Measurements from ENCODE around the gene PKLR.
"Not testable (repeated sequence)": the region's sequence is repeated elsewhere in the genome, so short reads cannot be mapped to it uniquely, and the experiment has no call there.

Gene PKLR

DNA sequence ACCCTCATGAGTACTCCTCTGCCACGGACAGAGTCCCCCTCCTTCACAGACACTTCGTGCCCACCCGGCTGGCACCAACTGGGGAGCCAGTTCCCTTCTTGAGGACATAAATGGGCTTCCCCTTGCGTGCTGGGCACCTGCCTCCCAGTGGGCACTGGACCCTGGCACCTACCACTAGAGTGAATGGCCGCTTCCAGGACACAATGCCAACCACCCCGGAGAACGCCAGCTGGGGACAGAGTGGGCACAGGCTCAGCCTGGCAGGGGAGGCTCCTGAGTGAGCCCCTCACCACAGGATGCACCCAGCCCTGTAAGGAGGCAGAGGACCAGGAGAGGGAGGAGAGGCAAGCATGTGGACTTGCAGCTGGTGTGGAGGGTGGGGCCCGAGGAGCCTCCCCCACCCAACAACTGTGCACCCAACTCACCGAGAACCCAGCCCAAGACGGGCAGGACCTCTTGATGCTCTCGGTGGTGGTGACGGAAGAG, 47.0 kb downstream of the PKLR start:
- DNase-seq = no peak

DNA sequence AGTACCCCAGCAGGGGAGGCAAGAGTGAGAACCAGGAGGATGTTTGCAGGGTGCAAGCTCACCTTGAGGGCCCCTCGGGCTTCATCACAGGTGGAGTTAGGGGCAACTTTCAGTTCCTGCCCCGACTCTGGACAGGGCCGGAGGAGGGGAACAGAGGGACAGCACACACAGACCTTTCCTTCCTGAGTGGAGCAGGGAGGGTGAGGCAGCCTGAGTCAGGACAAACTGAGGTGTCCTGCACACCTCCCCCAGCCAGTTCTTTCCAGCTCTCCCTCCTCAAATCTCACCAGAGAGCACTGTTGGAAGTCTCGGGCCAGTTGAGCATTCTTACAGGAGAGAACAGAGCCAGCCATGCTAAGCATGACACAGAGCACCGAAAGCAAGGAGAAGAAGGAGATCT, 47.4 kb downstream of the PKLR start:
- no peak for DNase-seq

DNA sequence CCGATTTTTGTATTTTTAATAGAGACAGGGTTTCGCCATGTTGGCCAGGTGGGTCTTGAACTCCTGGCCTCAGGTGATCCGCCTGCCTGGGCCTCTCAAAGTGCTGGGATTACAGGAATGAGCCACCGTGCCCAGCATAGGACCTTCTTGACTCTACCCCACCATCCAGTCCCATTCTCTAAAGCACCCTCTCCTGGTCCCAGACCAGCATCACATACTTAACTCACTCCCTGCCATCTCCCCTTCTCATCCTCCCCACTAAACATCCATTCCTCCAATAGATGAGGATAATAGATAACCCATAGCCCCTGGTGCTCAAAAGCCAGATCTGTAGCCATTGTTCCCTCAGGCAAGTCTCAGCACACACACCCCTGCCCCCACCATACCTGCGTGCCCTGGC, 48.0 kb downstream of the PKLR start:
- no peak for DNase-seq

DNA sequence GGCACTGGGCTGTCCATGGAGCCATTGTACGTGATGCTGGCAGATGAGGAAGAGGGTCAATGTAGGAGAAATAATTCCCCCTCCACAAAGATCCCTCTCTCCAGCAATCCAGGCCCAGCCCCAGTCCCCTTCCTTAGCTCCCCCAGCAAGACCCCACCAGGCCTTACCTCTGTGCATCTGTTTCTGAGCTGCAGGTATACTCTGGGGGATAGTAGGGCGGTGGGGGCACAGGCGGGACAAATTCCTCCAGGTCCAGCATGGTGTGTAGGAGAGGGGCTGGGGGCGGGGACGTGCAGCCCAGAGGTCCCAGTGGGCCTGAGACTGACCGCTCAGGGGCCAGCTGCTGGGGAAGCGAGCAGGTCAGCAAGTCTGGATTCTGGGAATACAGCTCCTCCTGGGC, 49.7 kb downstream of the PKLR start:
- DNase-seq = no peak

DNA sequence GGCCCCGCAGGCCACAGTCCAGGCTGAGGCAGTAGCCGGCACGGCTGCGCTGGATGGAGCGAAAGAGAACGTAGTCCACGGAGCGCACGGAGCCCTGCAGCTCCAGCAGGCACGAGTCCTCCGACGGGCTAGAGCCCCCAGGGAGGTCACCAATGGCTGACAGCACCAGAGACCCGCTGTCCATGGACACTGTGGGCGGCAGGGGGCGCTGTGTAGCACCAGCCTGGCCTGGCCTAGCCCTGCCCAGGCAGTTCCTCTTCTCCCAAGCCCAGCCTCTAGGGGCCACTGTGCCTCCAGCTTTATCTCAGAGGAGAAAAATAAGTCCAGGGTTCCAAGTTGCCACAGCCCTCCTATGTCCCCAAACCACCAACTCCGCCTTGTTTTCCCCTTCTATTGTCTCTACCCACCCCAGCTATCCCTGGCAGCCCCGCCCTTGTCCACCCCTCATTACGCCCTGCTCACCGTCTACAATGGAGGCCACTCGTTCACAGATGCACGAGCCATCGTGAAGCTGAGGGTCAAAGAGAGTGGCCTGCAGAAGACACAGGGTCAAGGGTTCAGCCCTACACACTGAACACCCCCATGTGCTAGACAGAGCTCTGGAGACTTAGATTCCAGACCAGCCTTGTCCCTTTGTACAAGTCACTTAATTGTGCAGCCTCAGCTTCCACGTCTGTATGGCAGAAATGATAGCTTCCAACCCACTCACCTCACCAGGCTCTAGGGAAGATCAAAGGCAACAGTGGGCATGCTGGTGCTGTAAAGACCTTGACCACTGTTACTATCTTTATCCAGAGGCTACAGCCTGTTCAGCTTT, 50.4 kb downstream of the PKLR start:
- DNase-seq = peak; percentile 98

DNA sequence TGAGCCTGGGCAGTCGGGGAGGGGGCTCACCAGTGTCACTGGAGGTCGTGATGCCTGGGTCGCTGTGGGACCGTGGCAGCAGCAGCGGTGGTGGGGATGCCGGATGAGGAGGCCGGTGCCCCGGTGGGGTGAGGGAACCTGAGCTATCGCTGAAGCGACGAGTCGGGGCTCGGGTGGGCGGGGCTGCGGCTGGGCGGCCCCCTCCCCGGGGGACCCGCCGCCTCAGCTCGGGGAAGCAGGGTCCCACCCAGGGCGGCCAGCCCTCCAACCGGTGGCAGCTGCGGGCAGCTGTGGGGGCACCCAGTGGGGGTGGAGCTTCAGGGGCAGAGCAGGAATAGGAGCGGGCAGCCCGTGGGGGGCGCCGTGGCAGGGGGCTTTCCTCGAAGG, 51.0 kb downstream of the PKLR start:
- no peak for DNase-seq

DNA sequence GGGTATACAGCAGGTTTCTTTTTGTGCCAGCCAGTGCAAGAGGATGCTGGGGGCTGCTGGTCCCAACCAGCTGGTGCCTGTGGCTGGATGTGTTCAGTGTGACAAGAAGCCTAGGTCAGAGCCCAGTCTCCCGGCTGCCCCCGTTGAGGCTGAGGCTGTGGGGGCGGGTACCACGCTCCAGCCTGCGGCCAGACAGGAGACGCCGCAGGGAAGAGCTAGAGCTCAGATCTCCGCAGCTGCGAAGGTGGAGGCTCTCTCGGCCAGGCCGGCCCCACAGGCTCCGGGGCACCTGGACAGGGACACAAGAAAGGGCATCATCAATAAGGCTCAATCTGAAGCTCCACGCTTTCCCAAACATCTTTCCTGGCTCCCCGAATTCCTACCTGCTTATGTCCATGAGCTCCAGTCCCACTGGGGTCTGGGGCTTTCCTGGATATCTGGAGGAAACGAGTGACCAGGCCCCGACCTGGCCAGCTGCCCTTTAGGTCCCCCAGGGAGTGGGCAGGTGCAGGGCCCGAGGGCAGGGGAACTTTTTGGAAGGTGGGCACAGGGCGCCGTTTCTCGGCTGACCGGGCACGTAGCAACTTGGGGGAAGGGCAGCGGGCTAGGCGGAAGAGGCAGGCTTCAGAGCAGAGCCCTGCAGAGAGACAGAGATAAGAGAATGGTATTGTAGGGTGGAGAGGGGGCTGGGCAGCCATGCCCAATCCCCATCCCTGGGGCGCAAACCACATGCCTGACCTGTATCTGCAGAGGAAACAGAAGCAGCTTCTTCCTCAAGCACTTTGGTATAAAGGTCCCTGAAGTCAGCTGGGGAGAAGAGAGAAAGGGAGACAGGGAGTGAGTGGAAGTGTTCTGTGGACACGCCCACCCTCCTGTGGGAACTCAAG, 53.3 kb downstream of the PKLR start:
- DNase-seq = no peak

DNA sequence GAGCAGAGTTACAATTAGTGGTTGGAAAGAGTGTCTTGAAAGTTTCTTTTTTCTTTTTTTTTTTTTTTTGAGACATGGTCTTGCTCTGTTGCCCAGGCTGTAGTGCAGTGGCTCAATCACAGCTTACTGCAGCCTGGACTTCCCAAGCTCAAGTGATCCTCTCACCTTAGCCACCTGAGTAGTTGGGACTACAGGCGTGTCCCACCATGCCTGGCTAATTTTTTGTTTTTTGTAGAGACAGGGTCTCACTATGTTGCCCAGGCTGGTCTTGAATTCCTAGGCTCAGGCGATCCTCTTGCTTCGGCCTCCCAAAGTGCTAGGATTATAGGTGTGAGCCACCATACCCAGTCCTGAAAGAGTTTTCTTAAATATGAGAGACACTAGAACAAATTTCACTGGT, 54.4 kb downstream of the PKLR start:
- not testable (repeated sequence) for DNase-seq

DNA sequence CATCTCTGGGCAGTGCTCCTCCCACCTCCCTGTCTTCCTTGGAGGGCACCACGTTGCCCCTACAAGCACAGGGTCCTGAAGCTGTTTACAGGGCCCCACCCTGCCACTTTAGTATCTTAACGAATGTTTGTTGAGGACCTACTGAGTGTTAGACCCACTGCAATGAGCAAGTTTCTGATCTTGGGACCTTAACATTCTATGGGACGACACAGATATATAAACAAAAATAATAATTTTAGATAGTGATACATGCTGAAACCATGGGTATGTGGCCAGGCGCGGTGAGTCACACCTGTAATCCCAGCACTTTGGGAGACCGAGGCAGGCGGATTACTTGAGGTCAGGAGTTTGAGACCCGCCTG, 56.1 kb downstream of the PKLR start:
- no peak for DNase-seq

DNA sequence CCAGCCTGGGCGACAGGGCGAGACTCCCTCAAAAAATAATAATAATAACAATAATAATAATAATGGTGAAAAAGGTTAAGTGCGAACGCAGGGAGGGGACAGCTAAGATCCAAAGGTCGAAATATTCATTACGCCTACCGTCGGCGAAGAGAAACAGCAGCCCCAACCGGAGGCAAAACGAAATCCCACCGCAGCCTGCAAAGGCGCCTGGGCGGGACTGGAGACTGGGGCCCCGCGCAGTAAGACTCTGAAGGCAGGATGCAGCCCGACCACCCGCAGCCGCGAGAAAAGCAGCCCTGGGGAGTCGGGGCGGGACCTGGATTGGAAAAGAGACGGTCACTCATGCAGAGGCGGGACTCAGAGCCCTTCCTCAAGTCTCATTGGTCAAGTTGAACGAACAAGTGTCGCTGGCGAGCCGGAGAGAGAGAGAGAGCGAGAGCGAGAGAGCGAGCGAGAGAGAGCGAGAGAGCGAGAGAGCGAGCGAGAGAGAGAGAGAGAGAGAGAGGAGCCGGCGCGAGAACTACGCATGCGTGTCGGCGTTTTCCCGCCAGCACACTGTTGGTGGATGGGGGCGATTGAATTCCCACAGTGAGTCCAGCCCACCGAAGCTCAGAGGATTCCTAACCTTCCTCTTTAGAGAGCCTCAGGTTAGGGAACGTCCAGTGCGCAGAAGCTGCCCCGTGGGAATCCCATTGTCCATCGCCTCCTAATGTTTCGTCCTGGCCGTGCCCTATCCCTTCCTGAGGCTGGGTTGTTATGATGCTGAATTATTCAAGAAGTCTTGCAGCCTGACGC, 56.7 kb downstream of the PKLR start:
- DNase-seq = peak; percentile 95

DNA sequence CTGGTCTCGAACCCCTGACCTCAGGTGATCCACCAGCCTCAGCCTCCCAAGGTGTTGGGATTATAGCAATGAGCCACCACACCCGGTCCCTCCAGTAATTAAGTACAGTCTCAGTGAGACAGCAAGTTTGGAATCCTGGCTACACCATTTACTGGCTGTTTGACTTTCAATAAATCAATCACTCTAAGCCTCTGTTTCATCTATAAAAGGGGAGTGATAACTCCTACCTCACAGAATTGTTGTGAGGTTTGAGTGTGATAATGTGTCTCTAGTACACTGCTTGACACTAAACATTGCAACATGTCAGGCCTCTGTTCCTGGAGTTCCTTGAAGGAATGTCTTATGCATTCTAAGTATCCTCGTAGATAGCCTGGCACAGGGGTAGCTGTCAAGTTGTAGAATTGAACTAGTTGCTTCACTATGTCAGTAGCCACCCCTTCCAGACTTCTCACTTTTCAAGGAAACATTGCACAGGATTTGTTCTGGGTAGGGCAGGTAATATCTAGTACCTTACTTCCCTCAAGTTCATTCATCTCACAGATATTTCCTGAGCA, 58.4 kb downstream of the PKLR start:
- DNase-seq = no peak

DNA sequence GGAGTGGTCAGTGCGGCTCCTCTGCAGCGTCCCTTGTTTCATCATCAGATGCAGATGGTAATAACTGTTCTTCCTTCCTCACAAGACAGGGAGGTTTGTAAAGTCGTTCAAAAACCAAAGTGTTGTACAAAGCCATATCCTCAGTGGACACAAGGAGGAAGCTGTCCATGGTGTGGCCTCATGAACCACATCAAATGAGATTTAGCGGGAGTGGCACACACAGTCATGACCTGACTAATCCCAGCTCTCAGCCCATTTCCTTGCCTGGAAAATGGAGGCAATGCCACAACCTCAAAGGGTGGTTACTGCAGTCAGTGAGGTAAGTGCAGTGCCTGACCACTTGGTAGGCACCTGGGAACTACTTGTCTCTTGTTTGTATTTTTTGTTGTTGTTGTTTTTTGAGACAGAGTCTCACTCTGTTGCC, 59.4 kb downstream of the PKLR start:
- no peak for DNase-seq

DNA sequence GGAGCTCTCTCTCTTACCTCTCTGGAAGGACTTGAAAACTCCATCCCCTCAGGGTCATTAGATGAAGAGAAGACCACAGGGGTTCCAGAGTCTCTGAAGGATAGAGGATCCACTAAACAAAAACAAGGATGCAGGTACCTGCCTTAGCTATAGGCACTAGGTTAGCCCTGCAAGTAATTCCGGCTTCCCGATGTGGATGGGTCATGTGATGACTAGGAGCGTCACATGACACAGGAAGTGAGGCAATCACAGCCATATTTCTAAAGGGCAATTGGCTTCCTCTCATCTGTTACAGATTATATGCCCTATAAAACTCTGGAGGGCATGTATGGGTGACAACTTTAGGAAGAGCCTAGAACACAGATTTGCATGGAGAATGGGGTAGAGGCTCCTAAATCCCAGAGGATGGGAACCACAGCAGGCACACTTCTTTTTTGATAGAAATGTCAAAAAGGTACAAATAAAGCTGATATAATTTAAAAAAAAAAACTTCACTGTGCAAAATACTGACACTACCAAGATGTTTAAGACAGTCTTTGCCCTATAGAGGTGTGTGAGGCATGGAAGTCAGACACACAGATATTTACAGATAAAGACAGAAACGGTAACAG, 60.1 kb downstream of the PKLR start:
- peak; percentile 75 for DNase-seq
